Measurements from ENCODE around the gene OR10J4. TPM values are rescaled to one million over a fixed set of nuclear protein-coding genes. Genes with fewer than 3 reads are reported as not detected.

OR10J4 gene
- total and polyA plus RNA-seq, 7 donors: not detected

DNA sequence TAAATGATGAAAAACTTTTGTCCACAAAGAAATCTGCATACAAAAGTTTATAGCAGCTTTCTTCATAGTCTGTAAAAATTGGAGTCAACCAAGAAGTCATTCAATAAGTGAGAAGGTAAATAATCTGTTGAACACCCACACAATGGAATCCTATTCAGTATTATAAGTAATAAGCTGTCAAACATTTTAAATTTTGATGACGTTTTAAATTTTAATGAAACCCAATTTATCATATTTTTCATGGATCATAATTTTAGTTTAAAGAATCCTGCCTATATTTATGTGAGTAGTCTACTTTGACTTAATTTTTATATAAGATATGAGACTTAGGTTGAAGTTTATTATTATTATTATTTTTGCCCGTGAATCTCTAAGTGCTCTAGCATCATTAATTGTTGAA lies 27.5 kb downstream of the OR10J4 start:
- no peak for DNase-seq
- no peak for ATAC-seq
- intact Hi-C loops (cut with DNase I): no loop called here
- 65 to 77% (median 67%) methylated on average over 2 of the region's 2 CpGs for WGBS, 3 donors
- Histone ChIP-seq H3K4me1 (no peaks in the 10 kb centered on the region), H3K27me3 (ENCODE audit: insufficient read depth in 3 of 3, low read length in 2 of 3) (peaks cover 0 to 2% (median 0%) of the 10 kb centered on the region in 3 donors), H3K27ac (no peak overlapping the region), H3K9me3 (peaks cover 15% of the 10 kb centered on the region), H3K36me3 (ENCODE audit: insufficient read depth in 1 of 2, low read depth in 1 of 2) (no peaks in the 10 kb centered on the region), H3K4me3 (no peak overlapping the region)
- TF ChIP-seq, protein P1, sequence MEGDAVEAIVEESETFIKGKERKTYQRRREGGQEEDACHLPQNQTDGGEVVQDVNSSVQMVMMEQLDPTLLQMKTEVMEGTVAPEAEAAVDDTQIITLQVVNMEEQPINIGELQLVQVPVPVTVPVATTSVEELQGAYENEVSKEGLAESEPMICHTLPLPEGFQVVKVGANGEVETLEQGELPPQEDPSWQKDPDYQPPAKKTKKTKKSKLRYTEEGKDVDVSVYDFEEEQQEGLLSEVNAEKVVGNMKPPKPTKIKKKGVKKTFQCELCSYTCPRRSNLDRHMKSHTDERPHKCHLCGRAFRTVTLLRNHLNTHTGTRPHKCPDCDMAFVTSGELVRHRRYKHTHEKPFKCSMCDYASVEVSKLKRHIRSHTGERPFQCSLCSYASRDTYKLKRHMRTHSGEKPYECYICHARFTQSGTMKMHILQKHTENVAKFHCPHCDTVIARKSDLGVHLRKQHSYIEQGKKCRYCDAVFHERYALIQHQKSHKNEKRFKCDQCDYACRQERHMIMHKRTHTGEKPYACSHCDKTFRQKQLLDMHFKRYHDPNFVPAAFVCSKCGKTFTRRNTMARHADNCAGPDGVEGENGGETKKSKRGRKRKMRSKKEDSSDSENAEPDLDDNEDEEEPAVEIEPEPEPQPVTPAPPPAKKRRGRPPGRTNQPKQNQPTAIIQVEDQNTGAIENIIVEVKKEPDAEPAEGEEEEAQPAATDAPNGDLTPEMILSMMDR (IDR thresholded peaks at IDR 0.05): no peak

DNA sequence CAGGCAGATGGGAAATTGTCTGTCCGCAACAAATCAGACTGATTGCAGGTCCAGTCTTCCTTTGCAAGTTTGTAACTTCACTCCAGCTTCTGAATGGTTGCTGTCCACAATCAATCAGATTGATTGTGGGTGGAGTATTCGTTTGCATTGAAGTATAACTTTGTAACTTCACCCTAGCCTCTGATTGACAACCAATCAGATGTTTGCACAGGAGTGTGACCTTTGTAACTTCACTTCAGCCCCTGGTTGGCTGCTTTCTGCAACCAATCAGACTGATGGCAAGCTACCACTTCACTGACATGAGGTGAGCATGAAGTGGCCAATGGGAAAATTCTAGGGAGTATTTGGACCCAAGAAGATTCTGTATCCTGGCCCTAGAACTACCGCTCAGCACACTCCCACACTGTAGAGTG lies 33.2 kb downstream of the OR10J4 start:
- Histone ChIP-seq H3K27ac (no peak overlapping the region), H3K4me3 (no peak overlapping the region), H3K36me3 (ENCODE audit: insufficient read depth in 1 of 2, low read depth in 1 of 2) (no peaks in the 10 kb centered on the region), H3K9me3 (peaks cover 15% of the 10 kb centered on the region), H3K4me1 (no peaks in the 10 kb centered on the region), H3K27me3 (ENCODE audit: insufficient read depth in 3 of 3, low read length in 2 of 3) (peaks cover 0 to 2% (median 0%) of the 10 kb centered on the region in 3 donors)
- intact Hi-C loops (cut with DNase I): loop anchor here in 1 of 2 donors (5.0 kb wide), 1 partner anchor 348 kb away; no protein-coding TSS in a partner anchor
- no peak for ATAC-seq
- TF ChIP-seq, protein P1 (IDR thresholded peaks at IDR 0.05): no peak
- WGBS, 3 donors: 80 to 81% (median 81%) methylated on average over 3 of the region's 3 CpGs
- no peak for DNase-seq

DNA sequence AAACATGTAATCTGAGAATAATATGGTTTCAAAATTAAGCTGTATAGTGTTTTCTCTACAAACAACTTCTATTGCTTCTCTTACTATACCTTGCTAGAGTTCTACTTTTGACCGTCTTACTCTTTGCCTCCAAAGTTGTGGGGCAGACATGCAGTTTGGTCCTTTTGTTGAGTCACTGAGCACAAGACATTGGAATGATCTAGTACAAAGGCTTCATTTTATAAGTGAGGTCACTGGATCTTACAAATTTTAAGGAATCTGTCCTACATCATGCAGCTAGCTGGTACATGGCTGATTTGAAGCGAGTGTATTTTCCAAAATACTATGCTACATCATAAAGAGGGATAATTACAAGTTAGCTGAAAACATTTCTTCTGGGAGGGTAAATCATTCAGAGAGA lies 36.3 kb downstream of the OR10J4 start:
- TF ChIP-seq, protein P1 (IDR thresholded peaks at IDR 0.05): no peak
- no peak for DNase-seq
- H3K36me3 ChIP-seq (ENCODE audit: insufficient read depth in 1 of 2, low read depth in 1 of 2): no peaks in the 10 kb centered on the region
- no peaks in the 10 kb centered on the region for H3K27me3 ChIP-seq (ENCODE audit: insufficient read depth in 3 of 3, low read length in 2 of 3)
- H3K4me3 ChIP-seq: no peak overlapping the region
- no peaks in the 10 kb centered on the region for H3K4me1 ChIP-seq
- ATAC-seq: no peak
- no peaks in the 10 kb centered on the region for H3K9me3 ChIP-seq
- no peak overlapping the region for H3K27ac ChIP-seq
- intact Hi-C loops (cut with DNase I): loop anchor here in 1 of 2 donors (5.0 kb wide), 1 partner anchor 351 kb away; no protein-coding TSS in a partner anchor
- 84 to 88% (median 87%) methylated on average over 2 of the region's 2 CpGs for WGBS, 3 donors

DNA sequence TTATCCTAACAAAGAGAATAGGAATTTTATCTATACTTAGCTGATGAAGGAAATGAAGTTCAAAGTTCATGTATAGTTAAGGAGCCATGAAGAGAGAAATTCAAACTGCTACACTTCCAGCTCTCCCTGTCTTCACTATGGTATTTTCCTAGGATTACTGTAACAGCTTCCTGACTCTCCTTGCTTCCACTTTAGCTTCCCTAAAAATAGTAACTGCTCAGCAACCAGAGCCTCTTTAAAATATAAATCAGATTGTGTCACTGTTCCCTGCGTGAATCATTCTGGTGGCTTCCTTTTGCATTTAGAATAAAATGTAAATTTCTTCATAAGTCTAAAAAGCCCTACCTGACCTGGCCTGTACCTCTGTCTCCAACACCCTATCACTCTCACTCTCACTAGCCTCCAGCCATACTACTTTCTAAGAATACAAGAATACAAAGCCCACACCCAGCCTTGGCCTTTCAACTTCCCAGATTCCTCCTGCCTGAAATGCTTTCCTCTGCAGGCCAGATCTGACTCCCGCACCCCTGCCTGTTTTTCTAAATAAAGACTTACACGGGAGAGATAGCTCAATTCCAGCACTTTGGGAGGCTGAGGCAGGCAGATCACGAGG lies 38.0 kb downstream of the OR10J4 start:
- TF ChIP-seq, protein P1 (IDR thresholded peaks at IDR 0.05): no peak
- no peak for ATAC-seq
- 46 to 50% (median 49%) methylated on average over 4 of the region's 4 CpGs for WGBS, 3 donors

DNA sequence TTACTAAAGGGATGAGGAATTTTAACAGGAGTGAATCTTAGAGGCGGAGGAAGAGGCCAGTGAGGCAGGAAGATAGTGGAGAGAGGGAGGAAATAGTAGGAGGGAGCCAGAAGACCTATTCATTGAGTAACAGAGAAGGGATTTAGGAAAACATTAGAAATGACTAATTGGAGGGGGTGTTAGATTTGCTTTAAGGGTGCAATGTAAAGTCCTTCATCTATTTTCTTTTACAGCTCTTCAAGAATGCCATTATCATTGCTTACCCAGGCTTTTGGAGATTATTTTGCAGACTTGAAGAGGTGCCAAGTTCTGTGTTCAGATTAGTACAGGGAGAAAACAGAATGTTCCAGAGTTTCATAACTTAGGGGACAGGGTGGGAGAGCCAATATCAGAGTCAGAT lies 41.3 kb downstream of the OR10J4 start:
- ATAC-seq: no peak
- H3K36me3 ChIP-seq (ENCODE audit: insufficient read depth in 1 of 2, low read depth in 1 of 2): no peaks in the 10 kb centered on the region
- no peak for DNase-seq
- H3K4me1 ChIP-seq: no peaks in the 10 kb centered on the region
- no peak overlapping the region for H3K4me3 ChIP-seq
- H3K9me3 ChIP-seq: no peaks in the 10 kb centered on the region
- H3K27ac ChIP-seq: no peak overlapping the region
- TF ChIP-seq, protein P1 (IDR thresholded peaks at IDR 0.05): no peak
- 52 to 54% (median 52%) methylated on average over 1 of the region's 1 CpG for WGBS, 3 donors
- intact Hi-C loops (cut with DNase I): no loop called here
- H3K27me3 ChIP-seq (ENCODE audit: insufficient read depth in 3 of 3, low read length in 2 of 3): no peaks in the 10 kb centered on the region

More for the DNA sequence above, 38.0 kb downstream of the OR10J4 start:
- intact Hi-C loops (cut with DNase I): loop anchor here in 1 of 2 donors (5.0 kb wide), 1 partner anchor 353 kb away; no protein-coding TSS in a partner anchor
- no peaks in the 10 kb centered on the region for H3K36me3 ChIP-seq (ENCODE audit: insufficient read depth in 1 of 2, low read depth in 1 of 2)
- no peak for DNase-seq
- H3K4me3 ChIP-seq: no peak overlapping the region
- H3K27ac ChIP-seq: no peak overlapping the region
- H3K27me3 ChIP-seq (ENCODE audit: insufficient read depth in 3 of 3, low read length in 2 of 3): no peaks in the 10 kb centered on the region
- H3K4me1 ChIP-seq: no peaks in the 10 kb centered on the region
- H3K9me3 ChIP-seq: no peaks in the 10 kb centered on the region
